ELF-1 (cell line): ENCODE data around the gene INO80.

ENCODE experiments used
- DNase-seq: peaks from one replicate; pipeline ENCODE4 v3.0.0-alpha.2; 2016; ENCODE audit warnings: low read depth, low spot score

Gene INO80

DNA sequence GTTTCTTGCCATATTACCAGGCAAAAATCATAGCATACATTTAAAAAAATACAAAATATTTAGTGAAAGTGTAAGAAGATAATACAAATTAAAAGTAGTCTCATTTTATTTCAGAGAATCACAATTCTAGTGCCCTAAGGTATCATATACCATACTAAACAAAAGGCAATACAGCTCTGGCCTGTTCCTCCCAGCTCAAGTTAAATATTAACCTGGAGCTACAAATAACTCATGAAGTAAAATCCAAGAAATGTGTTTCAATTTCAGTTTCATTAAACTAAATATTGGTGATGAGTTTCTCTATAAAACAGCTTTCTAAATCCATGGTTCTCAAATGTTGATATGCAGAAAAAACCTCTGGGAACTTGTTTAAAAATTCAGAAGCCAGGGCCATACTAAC is 67.7 kb downstream of the INO80 start:
- DNase-seq, result no peak

DNA sequence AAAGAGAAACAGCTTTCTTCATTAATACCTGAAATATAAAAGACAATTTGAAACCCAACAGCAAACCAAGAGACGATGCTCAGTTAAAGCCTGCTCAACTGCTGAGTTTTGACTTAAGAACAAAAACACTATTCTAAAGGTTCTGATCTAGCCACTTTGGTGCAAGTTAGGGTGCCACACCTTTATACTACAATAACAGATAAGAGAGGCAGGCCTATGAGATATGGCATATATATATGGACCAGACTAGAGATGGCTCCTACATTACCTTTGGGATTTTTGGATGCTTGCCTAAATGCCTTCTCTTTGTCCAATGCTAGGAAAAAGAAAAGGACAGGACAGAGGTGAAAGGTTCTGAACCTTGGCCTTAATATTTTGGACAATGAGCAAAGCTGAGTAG is 68.6 kb downstream of the INO80 start:
- no peak for DNase-seq

- DNase-seq, result no peak
Observed at GRCh38 chr15:41043276-41043951, 72.7 kb downstream of the INO80 start.

- DNase-seq, result no peak
Observed at GRCh38 chr15:41042851-41043250, 73.2 kb downstream of the INO80 start.

- no peak for DNase-seq
Observed at GRCh38 chr15:41039121-41039520, 77.0 kb downstream of the INO80 start.

GRCh38 chr15:41032079-41032328 is 84.1 kb downstream of the INO80 start:
- DNase-seq, result no peak

DNA sequence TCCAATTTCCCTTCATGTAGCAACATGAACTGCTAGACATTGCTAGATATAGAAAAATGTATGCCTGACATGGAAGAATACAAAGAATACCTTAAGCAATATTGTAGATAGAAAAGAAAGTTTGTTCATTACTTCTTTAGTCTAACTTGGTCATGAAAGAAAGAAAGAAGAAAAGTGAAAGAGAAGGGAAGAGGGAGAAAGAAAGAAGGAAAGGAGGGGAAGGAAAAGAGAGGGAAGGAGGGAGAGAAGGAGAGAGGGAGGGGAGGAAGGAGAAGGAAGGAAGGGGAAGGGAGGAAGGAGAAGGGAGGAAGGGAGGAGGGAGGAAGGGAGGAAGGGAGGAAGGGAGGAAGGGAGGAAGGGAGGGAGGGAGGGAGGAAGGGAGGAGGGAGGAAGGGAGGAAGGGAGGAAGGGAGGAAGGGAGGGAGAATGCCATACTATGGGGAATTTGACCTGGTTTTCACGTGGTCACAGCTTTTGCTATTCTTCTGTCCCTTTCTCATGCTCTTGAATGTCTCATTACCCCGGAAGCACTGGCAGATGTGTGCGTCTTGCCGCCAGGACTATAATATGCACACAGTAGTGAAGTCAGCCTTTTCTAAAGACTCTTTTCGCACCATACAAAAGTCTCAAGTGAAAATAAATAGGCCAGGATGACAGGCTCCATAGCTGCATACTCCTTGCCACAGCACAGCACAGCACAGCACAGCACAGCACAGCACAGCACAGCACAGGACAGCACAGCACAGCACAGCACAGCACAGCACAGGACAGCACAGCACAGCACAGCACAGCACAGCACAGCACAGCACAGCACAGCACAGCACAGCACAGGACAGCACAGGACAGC is 84.6 kb downstream of the INO80 start:
- DNase-seq, result no peak

DNA sequence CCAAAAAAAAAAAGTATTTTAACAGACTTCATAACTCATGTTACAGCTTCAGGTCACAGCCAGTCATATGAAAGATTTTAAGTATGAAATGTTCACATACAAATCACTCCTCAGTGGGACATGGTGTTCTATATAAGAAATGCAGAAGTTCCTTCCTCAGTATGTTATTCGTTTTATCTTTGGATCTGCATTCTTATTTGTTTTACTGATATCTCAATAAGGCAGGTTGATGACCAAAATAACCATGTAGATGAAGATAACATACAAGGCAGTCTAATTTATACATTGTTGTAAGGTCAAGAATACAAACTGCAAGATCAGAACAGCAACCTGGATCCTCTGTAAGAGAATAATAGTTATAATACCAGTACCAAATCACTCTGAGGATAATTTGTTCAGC is 87.2 kb downstream of the INO80 start:
- DNase-seq, result no peak

- no peak for DNase-seq
Observed at GRCh38 chr15:41025393-41025792, 90.7 kb downstream of the INO80 start.

DNA sequence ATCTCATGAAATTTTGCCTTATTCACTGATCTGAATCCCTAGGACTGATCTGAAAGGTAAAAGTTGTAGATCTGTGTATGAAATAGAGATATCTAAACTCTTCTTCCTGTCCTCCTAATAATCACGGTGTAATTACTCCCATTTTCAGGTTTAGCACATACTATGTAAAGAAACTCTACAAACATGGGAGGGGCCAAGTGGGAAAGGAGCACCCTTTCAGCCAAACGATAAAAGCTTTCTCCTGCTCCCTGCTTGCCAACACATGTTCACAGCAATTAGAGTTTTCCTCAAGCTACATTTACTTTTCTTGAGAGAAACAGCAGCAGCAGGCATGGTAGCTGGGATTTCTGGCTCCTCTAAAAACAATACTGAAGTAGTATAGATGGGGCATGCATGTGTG is 91.2 kb downstream of the INO80 start:
- no peak for DNase-seq

GRCh38 chr15:41024131-41024530 is 91.9 kb downstream of the INO80 start:
- DNase-seq, result no peak

GRCh38 chr15:41022487-41023090 is 93.5 kb downstream of the INO80 start:
- DNase-seq, result peak; percentile 44

DNA sequence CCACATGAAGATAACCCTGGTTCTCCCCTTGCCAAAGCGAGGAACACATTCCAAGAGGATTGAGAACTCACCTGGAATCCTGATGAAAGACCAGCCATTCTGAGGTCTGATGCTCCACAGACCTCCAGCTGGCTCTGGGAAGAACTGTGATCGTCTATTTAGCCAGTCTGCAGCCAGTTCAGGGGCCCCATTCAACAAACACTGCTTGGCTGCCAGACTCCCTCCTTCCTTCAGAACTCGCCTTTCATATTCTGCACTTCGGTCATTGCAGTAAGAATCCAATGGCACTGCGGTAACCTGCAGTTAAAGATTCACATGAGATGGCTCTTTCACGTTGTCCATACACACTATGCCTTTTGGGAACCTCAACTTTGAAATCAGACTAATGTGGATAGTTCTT is 95.3 kb downstream of the INO80 start:
- DNase-seq, result peak; percentile 12

- peak; percentile 6 for DNase-seq
Observed at GRCh38 chr15:41020311-41020710, 95.8 kb downstream of the INO80 start.

DNA sequence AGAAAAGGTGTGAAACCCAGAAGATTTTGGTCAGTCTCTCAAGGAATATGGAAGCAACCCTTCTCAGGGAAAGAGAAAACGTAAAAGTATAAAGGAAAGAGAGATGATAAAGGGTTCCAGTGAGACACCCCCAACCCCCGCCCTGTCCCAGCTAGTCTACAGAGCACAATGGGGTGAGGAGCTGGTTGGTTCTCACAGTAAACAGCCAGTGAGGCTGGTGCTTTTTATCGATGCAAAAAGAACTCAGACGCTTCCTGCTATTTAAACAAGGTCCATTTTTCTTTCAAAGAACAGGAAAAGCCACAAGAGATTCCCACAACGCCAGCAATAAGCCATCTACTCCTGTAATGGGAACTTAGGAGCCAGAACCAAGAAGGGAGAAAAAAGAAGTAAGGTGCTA is 96.9 kb downstream of the INO80 start:
- no peak for DNase-seq

DNA sequence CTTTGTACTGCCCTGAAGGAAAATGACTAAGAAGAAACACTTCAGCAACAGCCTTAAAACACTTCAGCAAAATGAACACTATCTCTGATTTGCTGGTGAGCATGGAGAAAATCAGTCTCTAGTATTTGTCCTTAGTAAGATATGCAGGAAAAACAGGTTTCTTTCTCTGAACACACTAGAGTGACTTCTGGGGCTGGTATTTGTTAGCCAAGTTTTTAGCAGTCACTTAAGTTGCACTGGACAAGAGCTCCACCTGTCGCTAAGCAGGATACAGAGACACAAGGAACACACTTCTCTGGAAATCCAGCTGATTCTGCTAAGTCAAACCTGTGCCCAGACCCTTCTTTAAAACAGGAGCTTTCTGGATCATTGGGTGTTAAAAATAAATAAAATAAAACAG is 97.5 kb downstream of the INO80 start:
- peak; percentile 41 for DNase-seq

DNA sequence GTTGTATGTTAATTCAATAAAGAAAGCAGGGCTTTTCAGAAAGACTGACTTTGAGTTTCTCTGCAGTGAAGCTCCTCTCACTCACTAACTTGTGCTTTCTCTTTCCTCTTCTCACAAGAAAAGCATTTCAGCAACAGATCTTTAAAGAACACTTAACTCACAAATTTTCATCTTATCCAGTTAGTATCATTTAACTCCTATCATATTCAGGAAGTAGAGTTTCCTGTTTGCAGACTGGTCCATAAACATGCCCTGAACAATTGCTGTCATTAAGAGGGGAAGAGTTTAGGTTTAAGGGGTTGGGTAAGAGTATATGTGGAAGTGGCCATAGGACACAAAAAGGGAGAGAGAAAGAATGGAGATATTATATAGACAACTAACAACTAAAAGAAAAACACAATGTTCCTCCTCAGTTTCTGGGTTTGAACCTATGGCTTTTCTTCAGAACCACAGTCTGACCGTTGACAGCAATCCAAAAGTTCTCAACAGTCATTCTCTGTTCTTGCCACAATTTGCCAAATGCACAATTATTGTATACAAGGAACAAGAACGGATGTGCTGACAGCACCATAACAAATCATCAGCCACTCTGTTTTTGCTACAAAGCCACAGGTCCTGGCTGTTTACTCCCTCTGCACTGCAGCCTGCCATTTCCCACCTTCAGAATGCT is 98.9 kb downstream of the INO80 start:
- no peak for DNase-seq

DNA sequence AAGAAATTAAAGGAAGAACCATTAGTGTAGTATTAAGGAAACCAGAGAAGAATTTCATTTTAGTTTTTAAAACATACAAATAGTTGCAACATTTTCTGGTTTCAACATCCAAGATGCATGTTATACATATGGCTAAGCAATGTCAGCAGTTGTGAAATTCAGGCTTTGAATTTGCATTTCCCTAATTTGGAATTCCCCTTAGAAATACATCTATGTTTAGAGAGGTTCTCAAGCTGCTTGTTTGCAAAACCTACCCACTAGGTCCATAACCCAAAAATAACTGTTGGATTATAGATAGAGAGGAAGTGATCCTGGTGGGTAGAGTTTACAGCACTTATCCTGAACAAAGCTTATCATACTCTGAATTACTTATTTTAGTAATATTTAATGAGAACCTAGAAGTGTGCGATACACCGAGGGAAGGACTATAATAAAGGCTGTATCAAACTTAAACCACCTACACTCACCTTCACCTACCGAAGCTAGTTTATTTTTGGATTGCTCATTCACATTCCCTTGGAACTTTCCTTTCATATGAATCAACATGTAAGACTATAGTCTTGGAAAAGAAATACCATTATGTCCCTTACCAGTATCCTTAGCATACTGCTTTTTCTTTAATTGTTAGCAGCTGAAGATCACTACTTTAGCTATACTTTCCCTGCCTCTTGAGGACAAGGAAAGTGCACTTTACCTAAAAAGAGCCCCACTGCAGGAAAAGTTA is 102.2 kb downstream of the INO80 start:
- DNase-seq, result no peak

- no peak for DNase-seq
Observed at GRCh38 chr15:41011055-41011815, 104.8 kb downstream of the INO80 start.

DNA sequence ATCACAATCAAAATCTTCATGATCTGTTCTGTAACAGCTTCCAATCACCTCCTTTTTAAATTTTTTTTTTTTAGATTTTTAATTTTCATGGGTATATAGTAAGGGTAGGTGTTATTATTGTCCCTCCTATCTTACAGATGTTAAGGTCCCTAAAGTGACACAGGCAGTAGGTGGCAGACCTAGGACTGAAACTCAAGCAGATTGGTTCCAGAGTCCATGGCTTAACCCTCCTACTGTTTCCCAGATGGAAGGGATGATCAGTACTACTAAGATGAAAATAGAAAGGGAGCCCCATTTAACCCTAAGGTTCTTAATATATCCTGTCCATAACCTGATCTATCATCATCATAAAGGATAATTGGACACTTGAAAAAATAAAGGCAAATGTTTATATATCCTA is 105.7 kb downstream of the INO80 start:
- DNase-seq, result no peak

- DNase-seq, result no peak
Observed at GRCh38 chr15:41006479-41006878, 109.6 kb downstream of the INO80 start.
